Measurements from ENCODE around the gene TM6SF1. TPM values are rescaled to one million over a fixed set of nuclear protein-coding genes. Genes with fewer than 3 reads are reported as not detected.

The TM6SF1 gene
- total and polyA plus RNA-seq, 4 donors = 0.65 to 2.1 (median 1.3) TPM

DNA sequence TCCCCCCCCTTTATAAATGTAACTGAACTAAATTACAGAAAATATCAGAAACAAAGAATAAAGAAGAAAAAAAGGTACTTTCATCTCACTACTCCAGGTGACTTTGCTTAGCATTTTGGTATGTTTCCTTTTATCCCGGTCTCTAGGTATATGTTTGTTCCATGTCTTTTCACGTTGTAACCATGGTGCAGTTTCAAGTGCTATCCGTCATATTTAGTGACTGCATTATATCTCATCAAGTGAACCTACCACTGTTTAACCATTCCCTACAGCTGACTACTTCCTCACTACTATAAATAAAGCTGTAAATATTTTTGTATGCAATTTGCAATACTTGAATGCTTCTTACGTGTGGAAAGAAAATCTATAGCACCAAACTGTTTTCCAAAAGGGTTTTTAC lies 42.6 kb upstream of the TM6SF1 start:
- Histone ChIP-seq H3K4me3 (ENCODE audit: low read depth in 1 of 3, low read length in 3 of 3) (no peak overlapping the region), H3K9ac (ENCODE audit: low read depth in 1 of 2, low read length in 2 of 2) (no peak overlapping the region), H3K36me3 (ENCODE audit: control insufficient read depth in 4 of 4, insufficient read depth in 3 of 4, low read depth in 1 of 4, low read length in 3 of 4) (peaks cover 0 to 2% (median 0%) of the 10 kb centered on the region in 4 donors), H3K27me3 (ENCODE audit: control insufficient read depth in 4 of 4, insufficient read depth in 4 of 4, low read length in 3 of 4) (no peaks in the 10 kb centered on the region), H3K4me1 (ENCODE audit: control insufficient read depth in 4 of 4, insufficient read depth in 4 of 4, low read length in 3 of 4) (peaks cover 4 to 34% (median 21%) of the 10 kb centered on the region in 4 donors), H3K9me3 (ENCODE audit: control insufficient read depth in 4 of 4, low read length in 3 of 4) (no peaks in the 10 kb centered on the region), H3K27ac (ENCODE audit: low read depth in 1 of 2, low read length in 2 of 2) (no peak overlapping the region)
- DNase-seq (ENCODE audit: low spot score) = no peak
- TF ChIP-seq GABPA (IDR thresholded peaks at IDR 0.05 in 1 of 2, conservative IDR thresholded peaks at IDR 0.05 in 1 of 2) (no peak), JUND (IDR thresholded peaks at IDR 0.05) (no peak), FOXA2 (IDR thresholded peaks at IDR 0.05) (no peak), EGR1 (IDR thresholded peaks at IDR 0.05; ENCODE audit: low read depth in 2 of 2) (no peak), SP1 (IDR thresholded peaks at IDR 0.05) (no peak)
- TF ChIP-seq, protein P1, sequence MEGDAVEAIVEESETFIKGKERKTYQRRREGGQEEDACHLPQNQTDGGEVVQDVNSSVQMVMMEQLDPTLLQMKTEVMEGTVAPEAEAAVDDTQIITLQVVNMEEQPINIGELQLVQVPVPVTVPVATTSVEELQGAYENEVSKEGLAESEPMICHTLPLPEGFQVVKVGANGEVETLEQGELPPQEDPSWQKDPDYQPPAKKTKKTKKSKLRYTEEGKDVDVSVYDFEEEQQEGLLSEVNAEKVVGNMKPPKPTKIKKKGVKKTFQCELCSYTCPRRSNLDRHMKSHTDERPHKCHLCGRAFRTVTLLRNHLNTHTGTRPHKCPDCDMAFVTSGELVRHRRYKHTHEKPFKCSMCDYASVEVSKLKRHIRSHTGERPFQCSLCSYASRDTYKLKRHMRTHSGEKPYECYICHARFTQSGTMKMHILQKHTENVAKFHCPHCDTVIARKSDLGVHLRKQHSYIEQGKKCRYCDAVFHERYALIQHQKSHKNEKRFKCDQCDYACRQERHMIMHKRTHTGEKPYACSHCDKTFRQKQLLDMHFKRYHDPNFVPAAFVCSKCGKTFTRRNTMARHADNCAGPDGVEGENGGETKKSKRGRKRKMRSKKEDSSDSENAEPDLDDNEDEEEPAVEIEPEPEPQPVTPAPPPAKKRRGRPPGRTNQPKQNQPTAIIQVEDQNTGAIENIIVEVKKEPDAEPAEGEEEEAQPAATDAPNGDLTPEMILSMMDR (IDR thresholded peaks at IDR 0.05; ENCODE audit: low read depth, low read length, missing input control) = no peak
- TF ChIP-seq, protein P2, sequence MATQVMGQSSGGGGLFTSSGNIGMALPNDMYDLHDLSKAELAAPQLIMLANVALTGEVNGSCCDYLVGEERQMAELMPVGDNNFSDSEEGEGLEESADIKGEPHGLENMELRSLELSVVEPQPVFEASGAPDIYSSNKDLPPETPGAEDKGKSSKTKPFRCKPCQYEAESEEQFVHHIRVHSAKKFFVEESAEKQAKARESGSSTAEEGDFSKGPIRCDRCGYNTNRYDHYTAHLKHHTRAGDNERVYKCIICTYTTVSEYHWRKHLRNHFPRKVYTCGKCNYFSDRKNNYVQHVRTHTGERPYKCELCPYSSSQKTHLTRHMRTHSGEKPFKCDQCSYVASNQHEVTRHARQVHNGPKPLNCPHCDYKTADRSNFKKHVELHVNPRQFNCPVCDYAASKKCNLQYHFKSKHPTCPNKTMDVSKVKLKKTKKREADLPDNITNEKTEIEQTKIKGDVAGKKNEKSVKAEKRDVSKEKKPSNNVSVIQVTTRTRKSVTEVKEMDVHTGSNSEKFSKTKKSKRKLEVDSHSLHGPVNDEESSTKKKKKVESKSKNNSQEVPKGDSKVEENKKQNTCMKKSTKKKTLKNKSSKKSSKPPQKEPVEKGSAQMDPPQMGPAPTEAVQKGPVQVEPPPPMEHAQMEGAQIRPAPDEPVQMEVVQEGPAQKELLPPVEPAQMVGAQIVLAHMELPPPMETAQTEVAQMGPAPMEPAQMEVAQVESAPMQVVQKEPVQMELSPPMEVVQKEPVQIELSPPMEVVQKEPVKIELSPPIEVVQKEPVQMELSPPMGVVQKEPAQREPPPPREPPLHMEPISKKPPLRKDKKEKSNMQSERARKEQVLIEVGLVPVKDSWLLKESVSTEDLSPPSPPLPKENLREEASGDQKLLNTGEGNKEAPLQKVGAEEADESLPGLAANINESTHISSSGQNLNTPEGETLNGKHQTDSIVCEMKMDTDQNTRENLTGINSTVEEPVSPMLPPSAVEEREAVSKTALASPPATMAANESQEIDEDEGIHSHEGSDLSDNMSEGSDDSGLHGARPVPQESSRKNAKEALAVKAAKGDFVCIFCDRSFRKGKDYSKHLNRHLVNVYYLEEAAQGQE (IDR thresholded peaks at IDR 0.05) = no peak
- TF ChIP-seq, protein P3, sequence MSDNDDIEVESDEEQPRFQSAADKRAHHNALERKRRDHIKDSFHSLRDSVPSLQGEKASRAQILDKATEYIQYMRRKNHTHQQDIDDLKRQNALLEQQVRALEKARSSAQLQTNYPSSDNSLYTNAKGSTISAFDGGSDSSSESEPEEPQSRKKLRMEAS (IDR thresholded peaks at IDR 0.05) = no peak
- WGBS = 66% methylated on average over 4 of the region's 4 CpGs

DNA sequence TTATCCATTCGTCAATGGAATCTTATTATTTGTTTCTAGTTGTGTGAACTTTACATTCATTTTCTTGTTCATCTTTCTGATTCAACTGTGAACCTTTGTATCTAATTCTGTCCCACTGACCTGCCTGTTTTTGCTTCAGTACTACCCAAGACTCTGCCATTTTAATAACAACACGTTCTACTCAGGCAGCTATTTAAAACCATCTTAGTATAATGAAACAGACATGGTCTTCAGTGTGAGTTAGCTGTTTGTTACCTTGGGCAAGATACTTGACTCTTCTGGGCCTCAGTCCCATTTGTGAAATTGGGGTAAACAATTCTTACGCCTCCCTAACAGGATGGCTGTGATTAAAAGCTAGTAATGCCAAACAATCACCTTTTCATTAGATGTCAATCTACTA lies 42.0 kb upstream of the TM6SF1 start:
- Histone ChIP-seq H3K9ac (ENCODE audit: low read depth in 1 of 2, low read length in 2 of 2) (peak overlapping the region; percentile 67 to 80), H3K9me3 (ENCODE audit: control insufficient read depth in 4 of 4, low read length in 3 of 4) (no peaks in the 10 kb centered on the region), H3K27me3 (ENCODE audit: control insufficient read depth in 4 of 4, insufficient read depth in 4 of 4, low read length in 3 of 4) (no peaks in the 10 kb centered on the region), H3K27ac (ENCODE audit: low read depth in 1 of 2, low read length in 2 of 2) (no peak overlapping the region), H3K4me1 (ENCODE audit: control insufficient read depth in 4 of 4, insufficient read depth in 4 of 4, low read length in 3 of 4) (peaks cover 4 to 34% (median 21%) of the 10 kb centered on the region in 4 donors), H3K36me3 (ENCODE audit: control insufficient read depth in 4 of 4, insufficient read depth in 3 of 4, low read depth in 1 of 4, low read length in 3 of 4) (peaks cover 0 to 2% (median 0%) of the 10 kb centered on the region in 4 donors), H3K4me3 (ENCODE audit: low read depth in 1 of 3, low read length in 3 of 3) (peak overlapping the region; percentile 94 to 100 (median 96))
- TF ChIP-seq TAF1 (conservative IDR thresholded peaks at IDR 0.05) (no peak), HNF4A (conservative IDR thresholded peaks at IDR 0.05) (no peak), YY1 (IDR thresholded peaks at IDR 0.05) (no peak), JUND (IDR thresholded peaks at IDR 0.05) (no peak), GABPA (IDR thresholded peaks at IDR 0.05 in 1 of 2, conservative IDR thresholded peaks at IDR 0.05 in 1 of 2) (no peak), SP1 (IDR thresholded peaks at IDR 0.05) (no peak), EGR1 (IDR thresholded peaks at IDR 0.05; ENCODE audit: low read depth in 2 of 2) (no peak)
- TF ChIP-seq, protein P2 (IDR thresholded peaks at IDR 0.05) = no peak
- DNase-seq (ENCODE audit: low spot score) = no peak
- WGBS = 30% methylated on average over 3 of the region's 3 CpGs
